Measurements from ENCODE around the gene MANBA.

DNA sequence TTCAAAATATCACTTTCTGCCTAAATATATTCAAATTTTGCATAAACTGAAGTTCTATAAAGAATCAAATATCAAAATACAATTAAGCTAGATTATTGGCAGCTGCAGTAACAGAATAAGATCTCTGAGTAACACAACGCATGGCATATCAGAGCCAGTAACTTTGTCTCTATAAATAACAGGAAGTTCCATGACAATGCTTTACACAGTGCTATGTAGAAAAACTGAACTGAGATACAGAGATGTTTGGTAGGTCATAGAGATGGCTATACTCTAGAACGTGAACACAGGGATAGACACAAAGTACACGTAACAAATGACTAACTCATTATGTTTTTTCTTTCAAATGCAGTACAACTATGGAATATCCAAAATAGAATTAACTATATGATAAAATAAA lies 48.4 kb upstream of the MANBA start:
- TF ChIP-seq, protein P1, sequence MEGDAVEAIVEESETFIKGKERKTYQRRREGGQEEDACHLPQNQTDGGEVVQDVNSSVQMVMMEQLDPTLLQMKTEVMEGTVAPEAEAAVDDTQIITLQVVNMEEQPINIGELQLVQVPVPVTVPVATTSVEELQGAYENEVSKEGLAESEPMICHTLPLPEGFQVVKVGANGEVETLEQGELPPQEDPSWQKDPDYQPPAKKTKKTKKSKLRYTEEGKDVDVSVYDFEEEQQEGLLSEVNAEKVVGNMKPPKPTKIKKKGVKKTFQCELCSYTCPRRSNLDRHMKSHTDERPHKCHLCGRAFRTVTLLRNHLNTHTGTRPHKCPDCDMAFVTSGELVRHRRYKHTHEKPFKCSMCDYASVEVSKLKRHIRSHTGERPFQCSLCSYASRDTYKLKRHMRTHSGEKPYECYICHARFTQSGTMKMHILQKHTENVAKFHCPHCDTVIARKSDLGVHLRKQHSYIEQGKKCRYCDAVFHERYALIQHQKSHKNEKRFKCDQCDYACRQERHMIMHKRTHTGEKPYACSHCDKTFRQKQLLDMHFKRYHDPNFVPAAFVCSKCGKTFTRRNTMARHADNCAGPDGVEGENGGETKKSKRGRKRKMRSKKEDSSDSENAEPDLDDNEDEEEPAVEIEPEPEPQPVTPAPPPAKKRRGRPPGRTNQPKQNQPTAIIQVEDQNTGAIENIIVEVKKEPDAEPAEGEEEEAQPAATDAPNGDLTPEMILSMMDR (IDR thresholded peaks at IDR 0.05) = no peak
- TF ChIP-seq POLR2A (IDR thresholded peaks at IDR 0.05) = no peak

All from gastroesophageal sphincter (tissue), 3 donors.